Testis (tissue), 2 donors: Measurements from ENCODE around the gene GNPTAB.

Source experiments
- POLR2A ChIP-seq: fragments of 450-650 bp; IDR thresholded peaks from one replicate; pipeline ENCODE4 v1.6.1; 2017; ENCODE audit warnings: antibody characterized with exemption, mild to moderate bottlenecking, moderate library complexity
- TF ChIP-seq, protein P1 (sequence below), 3 experiments: fragments of 450-650 bp in 2 of 3; fragments of 200-600 bp in 1 of 3; sonication (generic) in 1 of 3; IDR thresholded peaks; one replicate each; pipeline ENCODE4 v1.5.1; 2016 to 2019; ENCODE audit warnings: antibody characterized with exemption in 3 of 3, mild to moderate bottlenecking in 2 of 3, moderate library complexity in 1 of 3

DNA sequence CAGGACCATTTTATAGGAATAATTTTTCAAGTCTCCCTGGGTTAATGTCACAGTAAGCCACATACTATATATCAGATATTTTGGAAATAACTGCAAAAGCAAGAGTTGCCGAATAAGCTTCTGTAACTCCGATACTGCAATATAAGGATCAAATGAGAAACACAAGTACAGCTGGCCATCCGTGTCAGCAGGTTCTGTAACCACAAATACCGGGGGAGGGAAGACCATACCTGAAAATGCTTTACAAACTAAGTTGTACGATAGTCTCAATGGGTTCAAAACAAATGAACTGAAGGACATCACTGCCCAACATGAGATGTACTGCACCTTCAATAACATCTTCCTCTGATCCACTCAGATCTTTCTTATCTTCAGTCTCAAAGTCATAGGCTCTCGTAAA is 93.3 kb downstream of the GNPTAB start:
- TF ChIP-seq, protein P1, sequence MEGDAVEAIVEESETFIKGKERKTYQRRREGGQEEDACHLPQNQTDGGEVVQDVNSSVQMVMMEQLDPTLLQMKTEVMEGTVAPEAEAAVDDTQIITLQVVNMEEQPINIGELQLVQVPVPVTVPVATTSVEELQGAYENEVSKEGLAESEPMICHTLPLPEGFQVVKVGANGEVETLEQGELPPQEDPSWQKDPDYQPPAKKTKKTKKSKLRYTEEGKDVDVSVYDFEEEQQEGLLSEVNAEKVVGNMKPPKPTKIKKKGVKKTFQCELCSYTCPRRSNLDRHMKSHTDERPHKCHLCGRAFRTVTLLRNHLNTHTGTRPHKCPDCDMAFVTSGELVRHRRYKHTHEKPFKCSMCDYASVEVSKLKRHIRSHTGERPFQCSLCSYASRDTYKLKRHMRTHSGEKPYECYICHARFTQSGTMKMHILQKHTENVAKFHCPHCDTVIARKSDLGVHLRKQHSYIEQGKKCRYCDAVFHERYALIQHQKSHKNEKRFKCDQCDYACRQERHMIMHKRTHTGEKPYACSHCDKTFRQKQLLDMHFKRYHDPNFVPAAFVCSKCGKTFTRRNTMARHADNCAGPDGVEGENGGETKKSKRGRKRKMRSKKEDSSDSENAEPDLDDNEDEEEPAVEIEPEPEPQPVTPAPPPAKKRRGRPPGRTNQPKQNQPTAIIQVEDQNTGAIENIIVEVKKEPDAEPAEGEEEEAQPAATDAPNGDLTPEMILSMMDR (IDR thresholded peaks at IDR 0.05), result no peak
- TF ChIP-seq POLR2A, result no peak
